Measurements from ENCODE around the gene CNTN4.
"Not testable (repeated sequence)": the region's sequence is repeated elsewhere in the genome, so short reads cannot be mapped to it uniquely, and the experiment has no call there.

CNTN4 gene

DNA sequence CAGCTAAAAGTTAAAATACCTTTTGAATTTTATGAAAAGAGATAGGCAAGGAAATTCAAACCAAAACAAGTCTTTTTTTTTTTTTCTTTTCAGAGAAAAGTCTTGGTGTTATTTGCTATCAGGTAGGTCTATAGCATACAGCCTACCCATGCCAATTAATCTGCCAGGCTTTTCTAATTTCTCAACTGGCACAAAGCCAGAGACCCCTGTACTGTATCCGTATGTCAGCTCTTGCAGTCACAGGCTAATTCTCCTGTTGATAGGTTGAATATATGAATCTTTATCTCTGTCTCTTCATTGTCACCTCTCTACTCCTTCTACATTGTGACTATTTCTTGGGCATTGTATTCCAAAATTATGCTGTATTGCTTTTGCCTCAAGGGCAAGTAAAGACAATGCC is 878.1 kb downstream of the CNTN4 start:
- Histone ChIP-seq H3K27me3 (ENCODE audit: insufficient read depth, insufficient read length) (no peaks in the 10 kb centered on the region), H3K4me1 (ENCODE audit: insufficient read depth, insufficient read length) (peaks cover 3% of the 10 kb centered on the region), H3K9me3 (ENCODE audit: insufficient read depth, low read length) (no peaks in the 10 kb centered on the region), H3K4me3 (ENCODE audit: insufficient read length, low read depth) (no peak overlapping the region), H3K9ac (ENCODE audit: insufficient read length, low read depth) (no peak overlapping the region), H3K36me3 (ENCODE audit: insufficient read depth, insufficient read length, low read length) (no peaks in the 10 kb centered on the region)
- TF ChIP-seq YY1 (IDR thresholded peaks at IDR 0.05; ENCODE audit: insufficient read depth, insufficient read length), result no peak
- no peak for TF ChIP-seq ZNF274 (IDR thresholded peaks at IDR 0.05; ENCODE audit: low read depth, low read length)
- no peak for TF ChIP-seq SUZ12 (IDR thresholded peaks at IDR 0.05; ENCODE audit: extremely low read depth, insufficient read depth, insufficient read length)
- DNase-seq (ENCODE audit: low read depth, low spot score), result no peak

DNA sequence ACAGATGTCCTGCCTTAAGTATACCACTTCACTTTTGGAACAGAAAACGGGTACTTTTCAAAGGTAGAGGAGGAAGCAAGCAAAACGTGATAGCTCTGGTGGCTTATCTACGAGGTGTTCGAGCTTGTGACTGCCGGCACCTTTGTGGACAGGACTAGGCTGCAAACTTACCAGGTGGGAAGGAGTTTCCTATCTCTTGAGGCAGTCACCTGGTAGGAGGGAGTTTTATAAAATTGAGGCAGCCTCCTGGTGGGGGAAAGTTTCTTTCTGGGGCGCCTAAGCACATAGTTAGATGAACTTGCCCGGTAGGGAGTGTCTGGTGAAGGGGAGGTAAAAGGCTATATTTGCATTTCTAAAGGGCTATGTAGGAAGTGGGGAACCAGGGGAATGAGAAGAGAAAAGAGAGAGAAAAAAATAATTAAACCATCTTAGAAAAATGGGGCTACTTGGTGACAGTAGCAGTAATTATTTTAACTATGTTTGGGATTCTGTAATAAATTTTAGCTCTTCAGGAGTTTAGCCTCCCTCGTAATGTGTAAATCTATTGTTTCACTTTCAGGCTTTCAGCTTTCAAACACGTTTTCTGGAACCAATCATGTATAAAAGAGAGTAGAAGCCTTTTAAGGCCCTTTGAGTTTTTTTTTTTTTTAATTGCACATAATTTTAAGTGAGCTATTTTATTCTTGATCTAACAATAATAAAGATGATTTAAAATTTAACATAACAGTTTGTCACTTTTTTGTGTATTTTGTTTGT is 880.5 kb downstream of the CNTN4 start:
- TF ChIP-seq ZNF274 (IDR thresholded peaks at IDR 0.05; ENCODE audit: low read depth, low read length) (no peak), YY1 (IDR thresholded peaks at IDR 0.05; ENCODE audit: insufficient read depth, insufficient read length) (no peak), SUZ12 (IDR thresholded peaks at IDR 0.05; ENCODE audit: extremely low read depth, insufficient read depth, insufficient read length) (no peak)
- Histone ChIP-seq H3K27me3 (ENCODE audit: insufficient read depth, insufficient read length) (no peaks in the 10 kb centered on the region), H3K4me3 (ENCODE audit: insufficient read length, low read depth) (no peak overlapping the region)

GRCh38 chr3:2984005-2984830 is 885.6 kb downstream of the CNTN4 start:
- Histone ChIP-seq H3K4me3 (ENCODE audit: insufficient read length, low read depth) (no peak overlapping the region), H3K4me1 (ENCODE audit: insufficient read depth, insufficient read length) (no peaks in the 10 kb centered on the region), H3K9me3 (ENCODE audit: insufficient read depth, low read length) (no peaks in the 10 kb centered on the region), H3K9ac (ENCODE audit: insufficient read length, low read depth) (no peak overlapping the region), H3K27me3 (ENCODE audit: insufficient read depth, insufficient read length) (no peaks in the 10 kb centered on the region), H3K36me3 (ENCODE audit: insufficient read depth, insufficient read length, low read length) (no peaks in the 10 kb centered on the region)
- TF ChIP-seq YY1 (IDR thresholded peaks at IDR 0.05; ENCODE audit: insufficient read depth, insufficient read length) (no peak), ZNF274 (IDR thresholded peaks at IDR 0.05; ENCODE audit: low read depth, low read length) (no peak), SUZ12 (IDR thresholded peaks at IDR 0.05; ENCODE audit: extremely low read depth, insufficient read depth, insufficient read length) (no peak)
- no peak for DNase-seq (ENCODE audit: low read depth, low spot score)

More for the DNA sequence above, 880.5 kb downstream of the CNTN4 start:
- no peak for DNase-seq (ENCODE audit: low read depth, low spot score)
- no peak overlapping the region for H3K9ac ChIP-seq (ENCODE audit: insufficient read length, low read depth)
- no peaks in the 10 kb centered on the region for H3K36me3 ChIP-seq (ENCODE audit: insufficient read depth, insufficient read length, low read length)
- no peaks in the 10 kb centered on the region for H3K9me3 ChIP-seq (ENCODE audit: insufficient read depth, low read length)
- H3K4me1 ChIP-seq (ENCODE audit: insufficient read depth, insufficient read length), result peaks cover 3% of the 10 kb centered on the region

GRCh38 chr3:2984831-2985220 is 886.2 kb downstream of the CNTN4 start:
- TF ChIP-seq SUZ12 (IDR thresholded peaks at IDR 0.05; ENCODE audit: extremely low read depth, insufficient read depth, insufficient read length) (no peak), YY1 (IDR thresholded peaks at IDR 0.05; ENCODE audit: insufficient read depth, insufficient read length) (no peak), ZNF274 (IDR thresholded peaks at IDR 0.05; ENCODE audit: low read depth, low read length) (no peak)
- no peaks in the 10 kb centered on the region for H3K36me3 ChIP-seq (ENCODE audit: insufficient read depth, insufficient read length, low read length)
- no peak overlapping the region for H3K4me3 ChIP-seq (ENCODE audit: insufficient read length, low read depth)
- H3K9ac ChIP-seq (ENCODE audit: insufficient read length, low read depth), result no peak overlapping the region
- no peaks in the 10 kb centered on the region for H3K27me3 ChIP-seq (ENCODE audit: insufficient read depth, insufficient read length)
- no peaks in the 10 kb centered on the region for H3K9me3 ChIP-seq (ENCODE audit: insufficient read depth, low read length)
- no peaks in the 10 kb centered on the region for H3K4me1 ChIP-seq (ENCODE audit: insufficient read depth, insufficient read length)
- no peak for DNase-seq (ENCODE audit: low read depth, low spot score)

DNA sequence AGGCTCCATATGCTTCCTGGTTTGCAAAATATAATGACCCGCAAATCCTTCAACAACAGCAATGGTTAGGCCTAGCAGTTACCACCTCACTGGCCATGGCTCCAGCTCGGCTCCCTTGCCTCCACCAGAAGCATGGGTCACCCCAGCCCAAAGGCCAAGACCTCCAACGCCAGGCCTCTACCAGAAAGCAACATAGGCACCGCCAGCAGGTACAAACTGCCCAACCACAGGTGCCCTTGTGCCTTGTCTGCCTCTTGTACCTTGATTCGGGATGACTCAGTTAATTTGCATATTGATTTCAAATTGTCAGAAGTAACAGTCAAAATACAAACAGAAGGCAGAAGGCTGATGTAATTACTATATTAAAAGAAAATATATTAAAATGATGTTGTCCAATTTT is 886.8 kb downstream of the CNTN4 start:
- no peaks in the 10 kb centered on the region for H3K4me1 ChIP-seq (ENCODE audit: insufficient read depth, insufficient read length)
- no peaks in the 10 kb centered on the region for H3K36me3 ChIP-seq (ENCODE audit: insufficient read depth, insufficient read length, low read length)
- no peaks in the 10 kb centered on the region for H3K9me3 ChIP-seq (ENCODE audit: insufficient read depth, low read length)
- H3K27me3 ChIP-seq (ENCODE audit: insufficient read depth, insufficient read length), result no peaks in the 10 kb centered on the region
- H3K4me3 ChIP-seq (ENCODE audit: insufficient read length, low read depth), result no peak overlapping the region
- DNase-seq (ENCODE audit: low read depth, low spot score), result no peak
- H3K9ac ChIP-seq (ENCODE audit: insufficient read length, low read depth), result no peak overlapping the region
- TF ChIP-seq SUZ12 (IDR thresholded peaks at IDR 0.05; ENCODE audit: extremely low read depth, insufficient read depth, insufficient read length) (no peak), ZNF274 (IDR thresholded peaks at IDR 0.05; ENCODE audit: low read depth, low read length) (no peak), YY1 (IDR thresholded peaks at IDR 0.05; ENCODE audit: insufficient read depth, insufficient read length) (no peak)

GRCh38 chr3:2992534-2992933 is 893.9 kb downstream of the CNTN4 start:
- H3K9ac ChIP-seq (ENCODE audit: insufficient read length, low read depth), result no peak overlapping the region
- TF ChIP-seq YY1 (IDR thresholded peaks at IDR 0.05; ENCODE audit: insufficient read depth, insufficient read length) (no peak), SUZ12 (IDR thresholded peaks at IDR 0.05; ENCODE audit: extremely low read depth, insufficient read depth, insufficient read length) (no peak), ZNF274 (IDR thresholded peaks at IDR 0.05; ENCODE audit: low read depth, low read length) (no peak)
- no peak overlapping the region for H3K4me3 ChIP-seq (ENCODE audit: insufficient read length, low read depth)
- H3K9me3 ChIP-seq (ENCODE audit: insufficient read depth, low read length), result no peaks in the 10 kb centered on the region
- no peaks in the 10 kb centered on the region for H3K27me3 ChIP-seq (ENCODE audit: insufficient read depth, insufficient read length)
- no peak for DNase-seq (ENCODE audit: low read depth, low spot score)
- no peaks in the 10 kb centered on the region for H3K36me3 ChIP-seq (ENCODE audit: insufficient read depth, insufficient read length, low read length)
- no peaks in the 10 kb centered on the region for H3K4me1 ChIP-seq (ENCODE audit: insufficient read depth, insufficient read length)

GRCh38 chr3:2993130-2993529 is 894.5 kb downstream of the CNTN4 start:
- not testable (repeated sequence) for H3K4me1 ChIP-seq (ENCODE audit: insufficient read depth, insufficient read length); H3K9me3 ChIP-seq (ENCODE audit: insufficient read depth, low read length); H3K36me3 ChIP-seq (ENCODE audit: insufficient read depth, insufficient read length, low read length); DNase-seq (ENCODE audit: low read depth, low spot score); H3K4me3 ChIP-seq (ENCODE audit: insufficient read length, low read depth); H3K9ac ChIP-seq (ENCODE audit: insufficient read length, low read depth); H3K27me3 ChIP-seq (ENCODE audit: insufficient read depth, insufficient read length)
